T47D (cell line): ENCODE data around the gene ZNRF3.

Source experiments
- DNase-seq, 2 experiments: peaks; one replicate each; pipeline versions ENCODE4 v3.0.0 to v3.0.0-alpha.2; 2011 to 2012; ENCODE audit warnings: low read depth in 1 of 2, low spot score in 1 of 2
- JUND ChIP-seq: IDR thresholded peaks from 2 replicates; pipeline ENCODE4 v1.6.1; 2012; ENCODE audit warnings: low read depth
- in situ Hi-C: cut with HindIII; loops from 2 replicates; pipeline ENCODE4 v1.10.0; 2016; ENCODE audit warnings: low sequenced_read_pairs, low pct_unique_long_range_greater_than_20kb

ZNRF3 gene

DNA sequence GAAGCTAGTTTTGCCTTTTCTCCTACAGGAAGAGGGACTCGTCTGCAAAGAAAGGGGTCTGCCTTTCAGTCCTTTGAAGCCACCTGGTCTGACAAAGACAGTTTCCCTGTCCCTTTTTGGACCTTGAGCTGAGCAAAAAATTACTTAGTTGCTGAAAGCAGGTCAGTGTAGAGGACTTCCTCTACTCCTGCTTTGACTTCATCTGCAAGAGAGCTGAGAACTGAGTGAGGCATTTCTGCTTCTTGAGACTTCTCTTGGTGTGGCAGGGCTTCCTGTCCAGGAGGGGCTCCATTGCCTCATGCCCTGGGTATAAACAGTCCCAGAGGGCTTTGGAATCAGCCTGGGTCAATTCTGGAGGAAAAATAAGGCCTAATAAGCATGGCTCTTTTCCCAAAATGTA is 73.1 kb downstream of the ZNRF3 start:
- no peak for DNase-seq
- TF ChIP-seq JUND = no peak
- in situ Hi-C loops = no loop called here

DNA sequence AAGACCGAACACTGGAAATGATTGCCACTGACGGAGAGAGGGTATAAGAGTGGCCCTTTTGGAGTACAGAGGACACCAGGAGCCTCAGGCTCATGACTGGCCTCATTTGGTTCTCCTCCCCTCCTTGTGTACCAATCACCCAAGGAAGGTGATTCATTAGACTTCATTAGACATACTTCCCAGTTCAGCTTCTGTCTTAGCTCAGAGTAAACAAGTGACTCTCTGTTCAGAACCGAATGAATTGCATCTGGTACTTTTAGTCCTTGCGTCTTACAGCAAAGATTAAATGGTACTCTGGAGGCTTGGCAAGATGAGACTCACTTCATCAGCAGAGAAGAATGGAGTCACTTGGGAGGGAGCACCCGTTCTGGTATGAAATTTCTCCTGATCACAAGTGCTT is 75.2 kb downstream of the ZNRF3 start:
- no peak for TF ChIP-seq JUND
- no peak for DNase-seq

DNA sequence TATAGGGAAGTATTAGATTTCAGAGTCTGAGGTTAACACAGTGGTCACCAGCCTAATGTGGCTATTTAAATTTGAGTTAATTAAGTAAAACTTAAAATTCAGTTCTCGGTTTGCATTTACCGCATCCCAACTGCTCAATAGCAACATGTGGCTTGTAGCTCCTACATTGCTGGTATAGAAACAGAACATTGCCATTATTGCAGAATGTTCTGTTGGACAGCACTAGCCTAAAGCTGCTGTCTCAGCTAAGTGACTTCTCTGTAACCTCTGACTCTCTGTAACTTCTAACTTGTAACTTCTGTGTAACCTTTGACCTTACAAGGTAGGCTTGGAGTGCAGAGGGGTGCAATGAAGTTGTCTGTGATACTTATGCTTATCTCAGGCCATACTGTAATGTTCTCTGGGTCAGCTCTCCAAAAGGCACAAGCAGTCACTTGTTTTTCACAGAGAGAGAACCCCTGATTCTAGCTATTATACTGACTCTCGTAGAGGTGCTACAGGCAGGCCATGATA is 78.7 kb downstream of the ZNRF3 start:
- no peak for DNase-seq
- in situ Hi-C loops = no loop called here
- no peak for TF ChIP-seq JUND

More for the DNA sequence above, 75.2 kb downstream of the ZNRF3 start:
- in situ Hi-C loops = no loop called here

DNA sequence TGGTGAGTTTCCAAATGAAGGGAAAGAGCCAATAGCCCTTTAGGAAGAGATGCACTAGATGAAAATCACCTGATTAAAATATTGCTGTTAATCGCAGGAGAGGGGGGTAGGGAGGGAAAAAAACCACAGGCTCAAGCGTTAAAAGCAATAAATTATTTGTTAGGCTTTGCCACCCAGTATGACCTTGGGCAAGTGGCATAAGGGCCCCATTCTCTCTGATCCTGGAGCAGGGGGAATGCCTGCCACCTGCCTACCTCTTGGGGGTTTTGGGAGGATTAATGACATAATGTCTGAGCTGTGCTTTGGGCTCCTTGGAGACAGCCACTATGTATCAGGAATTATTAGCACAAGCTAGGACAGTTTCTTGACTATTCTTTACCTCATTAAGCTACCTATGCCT is 80.0 kb downstream of the ZNRF3 start:
- in situ Hi-C loops = no loop called here
- no peak for TF ChIP-seq JUND
- no peak for DNase-seq

DNA sequence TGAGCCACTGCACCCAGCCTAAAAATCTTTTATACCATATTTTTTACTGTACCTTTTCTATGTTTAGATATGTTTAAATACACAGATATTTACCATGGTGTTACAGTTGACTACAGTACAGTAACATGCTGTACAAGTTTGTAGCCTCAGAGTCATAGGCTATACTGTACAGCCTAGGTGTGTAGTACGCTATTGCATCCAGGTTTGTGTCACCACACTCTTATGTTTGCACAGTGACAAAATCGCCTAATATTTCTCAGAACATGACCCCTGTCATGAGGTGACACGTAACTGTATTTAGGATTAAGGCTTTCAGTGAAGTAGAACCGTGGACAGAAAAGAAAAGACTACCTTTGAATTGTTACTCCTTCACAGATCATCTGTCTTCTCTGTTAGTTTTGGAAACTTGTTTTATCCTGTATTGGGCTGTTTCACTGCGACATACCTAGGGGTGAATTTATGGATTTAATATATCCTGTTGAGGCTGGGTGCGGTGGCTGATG is 83.8 kb downstream of the ZNRF3 start:
- no peak for DNase-seq
- no peak for TF ChIP-seq JUND
- in situ Hi-C loops = no loop called here

DNA sequence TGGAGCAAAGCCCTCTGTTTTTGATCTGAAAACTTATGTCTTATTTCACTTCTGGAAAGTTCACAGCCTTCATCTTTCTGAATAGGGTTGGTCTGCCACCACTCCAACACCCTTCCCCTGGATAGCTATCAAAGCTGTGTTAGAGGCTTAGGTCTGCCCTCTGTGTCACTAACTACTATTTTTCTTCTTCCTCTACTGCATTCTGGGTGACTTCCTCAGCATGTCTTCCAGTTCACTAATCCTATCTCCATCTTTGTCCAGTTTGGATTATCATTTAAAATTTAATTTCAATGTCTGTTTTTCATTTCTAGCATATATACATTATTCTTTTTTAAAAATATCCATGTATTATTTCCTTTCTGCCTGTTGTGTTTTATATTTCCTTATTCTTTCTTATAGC is 84.6 kb downstream of the ZNRF3 start:
- DNase-seq = no peak
- no peak for TF ChIP-seq JUND
- in situ Hi-C loops = no loop called here

DNA sequence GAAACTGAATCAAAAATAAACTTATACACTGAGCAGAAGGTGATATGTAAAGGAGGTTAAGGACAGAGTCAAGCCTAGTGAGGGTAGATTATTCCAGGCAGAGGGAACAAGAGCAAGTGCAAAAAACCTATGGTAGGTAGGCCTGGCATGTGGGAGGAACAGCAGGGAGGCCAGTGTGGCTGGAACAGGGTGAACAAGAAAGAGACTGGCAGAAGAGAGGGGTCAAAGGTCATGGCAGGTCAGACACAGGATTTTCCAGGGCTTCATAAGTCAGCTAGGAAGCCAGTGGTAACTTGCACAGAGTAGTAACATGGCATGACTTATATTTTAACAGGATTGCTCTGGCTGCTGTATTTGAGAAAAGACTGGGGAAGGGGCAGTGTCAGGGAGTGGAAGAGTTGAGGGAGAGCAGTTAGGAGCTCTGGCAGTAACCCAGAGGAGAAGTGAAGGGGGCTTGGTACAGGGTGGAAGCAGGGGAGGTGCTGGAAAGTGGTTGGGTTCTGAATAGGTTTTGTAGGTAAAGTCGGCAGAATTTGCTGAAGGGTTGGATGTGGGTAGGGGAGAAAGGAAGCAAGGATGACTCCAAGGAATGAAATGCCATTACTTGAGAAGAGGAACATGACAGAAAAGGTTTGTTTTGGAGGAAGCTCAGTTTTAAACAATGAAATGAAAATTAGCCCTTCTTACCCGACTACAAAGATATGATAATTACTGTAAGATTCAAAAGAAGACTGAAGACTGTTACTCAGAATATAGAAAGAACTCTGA is 86.2 kb downstream of the ZNRF3 start:
- TF ChIP-seq JUND = no peak
- in situ Hi-C loops = no loop called here
- no peak for DNase-seq

DNA sequence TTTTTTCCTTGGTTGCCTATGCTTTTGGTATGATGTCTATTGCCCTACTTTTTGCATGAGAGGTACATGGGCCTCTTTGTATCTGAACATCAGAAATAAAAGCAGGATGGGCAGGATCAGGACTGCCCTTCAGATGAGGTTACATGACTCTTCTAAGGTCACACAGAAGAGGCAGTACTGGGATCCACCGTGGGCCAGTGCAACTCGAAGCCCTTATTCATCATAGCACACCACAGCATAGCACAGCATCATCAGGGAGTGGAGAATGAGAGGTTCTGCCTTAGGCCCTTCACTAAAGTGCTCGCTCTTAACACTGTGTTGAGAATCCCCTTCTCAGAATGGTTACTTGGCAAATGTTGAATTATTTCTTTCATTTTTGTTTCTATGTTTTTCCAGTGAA is 90.0 kb downstream of the ZNRF3 start:
- TF ChIP-seq JUND = no peak
- DNase-seq = no peak
- in situ Hi-C loops = no loop called here

DNA sequence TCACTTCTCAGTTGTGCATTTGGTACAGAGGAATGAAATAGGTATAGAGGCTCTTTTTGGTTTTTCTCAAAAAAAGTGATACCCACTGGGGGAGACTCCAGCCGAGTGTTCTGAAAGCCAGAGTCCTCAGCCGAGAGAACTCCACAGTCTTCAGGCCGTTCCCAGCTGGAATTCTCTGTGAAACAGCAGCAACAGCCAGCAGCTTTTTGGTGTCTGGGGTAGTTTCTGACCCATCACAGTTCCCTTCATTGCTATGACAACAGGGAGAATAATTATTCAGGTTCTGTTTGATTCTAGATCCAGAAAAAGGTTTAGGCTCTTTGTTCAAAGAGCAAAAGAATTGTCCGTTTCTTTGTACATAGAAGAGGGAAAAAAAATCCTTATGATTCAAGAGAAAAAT is 93.7 kb downstream of the ZNRF3 start:
- in situ Hi-C loops = no loop called here
- DNase-seq = no peak
- TF ChIP-seq JUND = no peak

DNA sequence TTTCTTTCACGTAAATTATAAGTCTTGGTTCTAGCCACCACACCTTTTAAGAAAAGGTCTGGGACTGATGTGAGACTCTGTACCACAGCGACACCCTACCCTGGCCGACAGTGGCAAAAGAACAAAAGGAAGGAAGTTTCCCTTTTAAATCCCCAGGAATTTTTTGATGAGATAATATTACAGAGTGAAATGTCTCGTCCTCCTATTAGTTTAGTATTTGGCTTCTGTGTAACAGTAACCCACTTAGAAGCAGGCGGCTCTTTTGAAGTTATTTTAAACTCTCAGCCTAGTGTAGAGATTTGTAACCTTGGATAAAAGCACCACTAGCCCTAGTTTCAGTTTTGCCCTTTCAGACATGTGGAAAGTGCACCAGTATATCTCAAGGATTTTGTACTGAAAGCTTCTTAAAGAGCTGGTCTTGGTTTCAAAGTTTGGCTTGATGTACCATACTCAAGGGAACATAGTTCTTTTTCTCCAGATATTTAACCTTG is 94.2 kb downstream of the ZNRF3 start:
- TF ChIP-seq JUND = no peak
- no peak for DNase-seq
- in situ Hi-C loops = no loop called here

DNA sequence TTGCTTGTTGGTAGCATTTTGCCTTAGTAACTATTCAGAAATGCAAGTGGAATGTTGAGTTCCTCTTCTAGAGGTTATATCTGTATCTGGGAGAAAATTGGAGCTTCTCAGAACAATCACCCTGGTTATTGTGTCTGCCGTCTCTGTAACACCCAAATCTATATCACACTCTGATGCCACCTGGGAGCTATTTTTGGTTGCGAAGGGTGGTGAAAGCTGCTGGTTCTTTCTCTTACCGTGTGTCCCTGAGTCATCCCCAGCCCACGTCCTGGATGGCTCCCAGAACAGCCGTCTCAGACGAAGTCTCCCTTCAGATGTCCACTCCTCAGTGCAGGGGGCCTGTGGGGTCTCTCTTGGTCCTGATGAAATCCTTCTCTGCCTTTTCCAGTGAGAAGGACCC is 94.8 kb downstream of the ZNRF3 start:
- no peak for DNase-seq
- no peak for TF ChIP-seq JUND
- in situ Hi-C loops = no loop called here

DNA sequence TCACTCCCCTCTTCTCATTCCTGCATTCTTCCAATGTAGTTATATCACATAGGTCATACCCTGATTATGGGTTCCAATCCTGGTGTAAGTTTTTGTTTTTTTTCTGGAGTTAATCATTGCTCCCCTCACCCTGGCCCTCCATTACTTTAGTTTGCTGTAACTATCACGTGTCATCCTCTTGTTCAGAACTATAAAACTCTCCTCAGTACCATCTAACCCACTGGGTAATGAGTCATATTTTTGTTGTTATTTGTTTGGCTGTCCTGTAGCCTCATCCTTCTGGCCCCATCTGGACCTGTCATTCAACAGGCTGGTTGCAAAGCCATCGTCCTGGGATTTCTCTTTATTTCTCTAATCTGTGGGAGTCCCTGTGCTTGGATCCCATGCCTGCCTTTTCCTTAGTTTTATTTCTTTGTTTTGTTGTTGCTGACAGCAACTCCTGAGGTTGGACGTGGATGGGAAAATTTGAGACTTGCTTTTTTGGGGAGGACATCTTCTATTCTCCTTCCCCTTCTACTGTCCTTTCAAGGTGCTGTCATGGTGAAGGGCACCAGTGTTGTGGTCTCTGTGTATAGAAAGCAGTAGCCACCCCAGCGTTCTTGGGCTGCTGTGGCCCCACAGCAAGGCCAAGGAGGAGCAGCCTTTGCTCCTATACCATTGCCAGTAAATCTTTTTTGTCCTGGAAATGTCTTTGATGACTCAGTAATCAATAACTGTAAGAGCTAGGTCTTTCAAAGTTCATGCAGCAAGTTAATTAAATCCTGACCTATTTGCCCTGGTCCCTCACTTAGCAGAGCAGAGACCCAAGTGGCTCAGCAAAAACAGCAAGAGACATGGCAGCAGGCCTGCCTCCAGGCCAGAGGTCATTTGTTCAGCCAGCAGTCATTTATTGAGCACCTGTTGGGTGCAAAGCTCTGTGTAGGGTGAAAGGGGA is 95.8 kb downstream of the ZNRF3 start:
- TF ChIP-seq JUND = no peak
- in situ Hi-C loops = no loop called here
- DNase-seq = no peak

DNA sequence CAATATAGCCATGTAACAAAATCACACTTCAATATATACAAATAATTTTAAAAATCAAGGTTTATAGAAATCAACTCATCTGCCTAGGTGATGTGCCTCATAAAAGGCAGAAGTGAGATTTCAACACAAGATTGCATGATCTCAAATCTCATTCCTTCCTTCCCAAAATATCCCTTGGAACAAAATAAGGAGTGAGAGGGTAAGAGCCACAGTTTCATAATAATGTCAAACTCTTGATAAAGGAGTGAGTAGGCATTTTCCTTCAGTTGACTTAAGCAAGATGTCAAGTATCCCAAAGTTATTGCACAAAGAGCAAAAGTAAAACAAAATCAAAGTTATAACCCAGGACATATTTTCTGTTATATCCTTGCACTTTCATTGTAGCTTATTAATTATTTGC is 97.0 kb downstream of the ZNRF3 start:
- in situ Hi-C loops = no loop called here
- DNase-seq = no peak
- no peak for TF ChIP-seq JUND
